ENCODE results near the gene BACE1. TPM values are rescaled to one million over a fixed set of nuclear protein-coding genes. Genes with fewer than 3 reads are reported as not detected.

BACE1 gene
- total and polyA plus RNA-seq, 2 donors (not counting 1 experiment from before 2014, with no cell fraction given) = 0.06 TPM; not detected in 1

DNA sequence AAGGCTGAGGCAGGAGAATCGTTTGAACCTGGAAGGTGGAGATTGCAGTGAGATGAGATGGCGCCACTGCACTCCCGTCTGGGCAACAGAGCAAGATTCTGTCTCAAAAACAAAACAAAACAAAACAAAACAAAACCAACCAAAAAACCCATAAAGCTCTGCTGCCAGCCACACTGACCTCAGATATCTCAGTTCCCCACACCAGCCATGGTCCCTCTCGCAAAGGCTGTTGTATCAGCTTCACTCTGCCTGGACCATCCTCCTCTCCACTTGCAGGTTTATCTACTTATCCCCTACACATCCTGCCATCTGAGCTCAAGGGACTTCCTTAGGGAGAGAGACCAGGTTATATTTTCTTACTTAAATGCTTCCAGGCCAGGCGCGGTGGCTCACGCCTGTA is 13.8 kb downstream of the BACE1 start:
- Histone ChIP-seq H3K9me3 (ENCODE audit: control extremely low read depth in 1 of 3, control insufficient read depth in 2 of 3, insufficient read depth in 1 of 3, low read length in 2 of 3) (no peaks in the 10 kb centered on the region), H3K4me1 (ENCODE audit: control insufficient read depth in 2 of 2, insufficient read depth in 2 of 2, low read length in 2 of 2) (no peaks in the 10 kb centered on the region), H3K36me3 (replicated peaks in 1 of 2; ENCODE audit: control extremely low read depth in 1 of 2, control insufficient read depth in 1 of 2, extremely low read depth in 1 of 2, insufficient read depth in 2 of 2, low read length in 1 of 2) (no peaks in the 10 kb centered on the region), H3K79me2 (ENCODE audit: control insufficient read depth, insufficient read depth, low read length) (no peaks in the 10 kb centered on the region), H3K4me3 (ENCODE audit: control extremely low read depth in 1 of 5, extremely low read depth in 1 of 5, insufficient read depth in 1 of 5, low read depth in 2 of 5, low read length in 4 of 5) (no peak overlapping the region), H3K9ac (ENCODE audit: low read length) (no peak overlapping the region), H2AFZ (ENCODE audit: insufficient read depth, low read depth, low read length, poor library complexity, severe bottlenecking) (no peak overlapping the region), H3K4me2 (replicated peaks; ENCODE audit: low read depth, low read length, poor library complexity, severe bottlenecking) (no peak overlapping the region), H3K27ac (ENCODE audit: low read length in 2 of 2) (no peak overlapping the region), H3K27me3 (replicated peaks in 1 of 4; ENCODE audit: control extremely low read depth in 1 of 4, control insufficient read depth in 3 of 4, insufficient read depth in 4 of 4, low read length in 3 of 4) (peaks cover 0 to 3% (median 2%) of the 10 kb centered on the region in 4 experiments), H4K20me1 (ENCODE audit: control insufficient read depth, insufficient read depth, low read length, poor library complexity, severe bottlenecking) (no peaks in the 10 kb centered on the region)
- Mint-ChIP-seq H3K9me3 (ENCODE audit: insufficient read depth) (no peaks in the 10 kb centered on the region), H3K27me3 (peaks cover 8% of the 10 kb centered on the region), H3K4me1 (no peaks in the 10 kb centered on the region), H3K4me3 (no peak overlapping the region), H3K27ac (no peak overlapping the region)
- no peak for TF ChIP-seq EZH2 (IDR thresholded peaks at IDR 0.05; ENCODE audit: borderline replicate concordance, insufficient read depth, low read depth, low read length, poor library complexity, severe bottlenecking)
- TF ChIP-seq, protein P1, sequence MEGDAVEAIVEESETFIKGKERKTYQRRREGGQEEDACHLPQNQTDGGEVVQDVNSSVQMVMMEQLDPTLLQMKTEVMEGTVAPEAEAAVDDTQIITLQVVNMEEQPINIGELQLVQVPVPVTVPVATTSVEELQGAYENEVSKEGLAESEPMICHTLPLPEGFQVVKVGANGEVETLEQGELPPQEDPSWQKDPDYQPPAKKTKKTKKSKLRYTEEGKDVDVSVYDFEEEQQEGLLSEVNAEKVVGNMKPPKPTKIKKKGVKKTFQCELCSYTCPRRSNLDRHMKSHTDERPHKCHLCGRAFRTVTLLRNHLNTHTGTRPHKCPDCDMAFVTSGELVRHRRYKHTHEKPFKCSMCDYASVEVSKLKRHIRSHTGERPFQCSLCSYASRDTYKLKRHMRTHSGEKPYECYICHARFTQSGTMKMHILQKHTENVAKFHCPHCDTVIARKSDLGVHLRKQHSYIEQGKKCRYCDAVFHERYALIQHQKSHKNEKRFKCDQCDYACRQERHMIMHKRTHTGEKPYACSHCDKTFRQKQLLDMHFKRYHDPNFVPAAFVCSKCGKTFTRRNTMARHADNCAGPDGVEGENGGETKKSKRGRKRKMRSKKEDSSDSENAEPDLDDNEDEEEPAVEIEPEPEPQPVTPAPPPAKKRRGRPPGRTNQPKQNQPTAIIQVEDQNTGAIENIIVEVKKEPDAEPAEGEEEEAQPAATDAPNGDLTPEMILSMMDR (IDR thresholded peaks at IDR 0.05) = no peak
- no peak for DNase-seq
- ChIA-PET POLR2A (no interaction called here), CTCF (no interaction called here)
- ATAC-seq (ENCODE audit: low read depth) = no peak
- intact Hi-C loops (cut with micrococcal nuclease) = no loop called here
- 95% methylated on average over 4 of the region's 7 CpGs for WGBS (ENCODE audit: insufficient coverage)

DNA sequence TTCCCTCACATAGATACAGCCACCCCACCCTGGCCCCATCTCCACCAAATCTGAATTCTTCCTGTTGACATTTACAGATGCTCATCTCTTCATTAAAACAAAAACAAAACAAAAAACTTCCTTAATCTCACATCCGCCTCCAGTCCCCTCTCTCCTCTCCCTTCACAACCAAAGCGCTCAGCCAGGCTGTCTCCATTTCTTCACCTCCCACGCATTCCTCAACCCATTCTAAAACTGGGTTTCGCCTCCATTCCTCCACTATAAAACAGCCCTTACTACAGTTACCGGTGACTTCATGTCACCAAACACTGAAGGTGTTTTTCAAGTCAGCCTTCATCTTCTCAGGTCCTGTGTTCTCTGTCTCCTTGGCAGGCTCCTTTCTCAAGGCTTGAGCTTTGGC is 15.3 kb downstream of the BACE1 start:
- no peak overlapping the region for H3K4me3 ChIP-seq (ENCODE audit: control extremely low read depth in 1 of 5, extremely low read depth in 1 of 5, insufficient read depth in 1 of 5, low read depth in 2 of 5, low read length in 4 of 5)
- H3K9ac ChIP-seq (ENCODE audit: low read length) = no peak overlapping the region

More for the DNA sequence above, 15.3 kb downstream of the BACE1 start:
- ATAC-seq (ENCODE audit: low read depth) = no peak
- H3K9me3 Mint-ChIP-seq (ENCODE audit: insufficient read depth) = no peaks in the 10 kb centered on the region
- peaks cover 8% of the 10 kb centered on the region for H3K27me3 Mint-ChIP-seq
- H3K4me1 ChIP-seq (ENCODE audit: control insufficient read depth in 2 of 2, insufficient read depth in 2 of 2, low read length in 2 of 2) = no peaks in the 10 kb centered on the region
- H2AFZ ChIP-seq (ENCODE audit: insufficient read depth, low read depth, low read length, poor library complexity, severe bottlenecking) = no peak overlapping the region
- 86% methylated on average over 5 of the region's 5 CpGs for WGBS (ENCODE audit: insufficient coverage)
- ChIA-PET CTCF (interaction anchor here (1.1 kb wide), 1 partner anchor 465 kb away, joined by 3 read pairs; no protein-coding TSS in a partner anchor), POLR2A (no interaction called here)
- H3K79me2 ChIP-seq (ENCODE audit: control insufficient read depth, insufficient read depth, low read length) = no peaks in the 10 kb centered on the region
- H3K27ac ChIP-seq (ENCODE audit: low read length in 2 of 2) = no peak overlapping the region
- no peak overlapping the region for H3K27ac Mint-ChIP-seq
- intact Hi-C loops (cut with micrococcal nuclease) = no loop called here
- H4K20me1 ChIP-seq (ENCODE audit: control insufficient read depth, insufficient read depth, low read length, poor library complexity, severe bottlenecking) = no peaks in the 10 kb centered on the region
- no peak overlapping the region for H3K4me3 Mint-ChIP-seq
- TF ChIP-seq EZH2 (IDR thresholded peaks at IDR 0.05; ENCODE audit: borderline replicate concordance, insufficient read depth, low read depth, low read length, poor library complexity, severe bottlenecking) = no peak
- TF ChIP-seq, protein P1 (IDR thresholded peaks at IDR 0.05) = no peak
- no peaks in the 10 kb centered on the region for H3K4me1 Mint-ChIP-seq
- no peaks in the 10 kb centered on the region for H3K9me3 ChIP-seq (ENCODE audit: control extremely low read depth in 1 of 3, control insufficient read depth in 2 of 3, insufficient read depth in 1 of 3, low read length in 2 of 3)
- DNase-seq = no peak
- H3K36me3 ChIP-seq (replicated peaks in 1 of 2; ENCODE audit: control extremely low read depth in 1 of 2, control insufficient read depth in 1 of 2, extremely low read depth in 1 of 2, insufficient read depth in 2 of 2, low read length in 1 of 2) = no peaks in the 10 kb centered on the region
- H3K27me3 ChIP-seq (replicated peaks in 1 of 4; ENCODE audit: control extremely low read depth in 1 of 4, control insufficient read depth in 3 of 4, insufficient read depth in 4 of 4, low read length in 3 of 4) = peaks cover 0 to 3% (median 2%) of the 10 kb centered on the region in 4 experiments
- no peak overlapping the region for H3K4me2 ChIP-seq (replicated peaks; ENCODE audit: low read depth, low read length, poor library complexity, severe bottlenecking)

Data from B cell (primary cell).